ENCODE results near the gene ADAM17.

DNA sequence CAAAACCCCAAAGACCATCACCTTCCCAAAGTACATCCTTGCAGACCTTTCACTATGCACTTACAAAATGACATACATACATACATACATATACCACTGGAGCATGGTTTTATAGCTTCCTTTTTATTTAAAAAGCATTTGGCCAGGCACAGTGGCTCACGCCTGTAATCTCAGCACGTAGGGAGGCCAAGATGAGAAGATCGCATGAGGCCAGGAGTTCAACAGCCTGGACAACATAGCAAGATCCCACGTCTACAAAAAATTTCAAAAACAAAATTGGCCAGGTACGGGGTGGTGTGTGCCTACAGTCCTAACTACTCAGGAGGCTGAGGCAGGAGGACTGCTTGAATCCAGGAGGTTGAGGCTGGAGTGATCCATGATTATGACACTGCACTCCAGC, 29.9 kb upstream of the ADAM17 start:
- TF ChIP-seq EZH2 (IDR thresholded peaks at IDR 0.05; ENCODE audit: low read length) = no peak
- TF ChIP-seq, protein P1, sequence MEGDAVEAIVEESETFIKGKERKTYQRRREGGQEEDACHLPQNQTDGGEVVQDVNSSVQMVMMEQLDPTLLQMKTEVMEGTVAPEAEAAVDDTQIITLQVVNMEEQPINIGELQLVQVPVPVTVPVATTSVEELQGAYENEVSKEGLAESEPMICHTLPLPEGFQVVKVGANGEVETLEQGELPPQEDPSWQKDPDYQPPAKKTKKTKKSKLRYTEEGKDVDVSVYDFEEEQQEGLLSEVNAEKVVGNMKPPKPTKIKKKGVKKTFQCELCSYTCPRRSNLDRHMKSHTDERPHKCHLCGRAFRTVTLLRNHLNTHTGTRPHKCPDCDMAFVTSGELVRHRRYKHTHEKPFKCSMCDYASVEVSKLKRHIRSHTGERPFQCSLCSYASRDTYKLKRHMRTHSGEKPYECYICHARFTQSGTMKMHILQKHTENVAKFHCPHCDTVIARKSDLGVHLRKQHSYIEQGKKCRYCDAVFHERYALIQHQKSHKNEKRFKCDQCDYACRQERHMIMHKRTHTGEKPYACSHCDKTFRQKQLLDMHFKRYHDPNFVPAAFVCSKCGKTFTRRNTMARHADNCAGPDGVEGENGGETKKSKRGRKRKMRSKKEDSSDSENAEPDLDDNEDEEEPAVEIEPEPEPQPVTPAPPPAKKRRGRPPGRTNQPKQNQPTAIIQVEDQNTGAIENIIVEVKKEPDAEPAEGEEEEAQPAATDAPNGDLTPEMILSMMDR (optimal IDR thresholded peaks at IDR 0.05 in 1 of 3, IDR thresholded peaks at IDR 0.05 in 1 of 3, conservative IDR thresholded peaks at IDR 0.05 in 1 of 3; ENCODE audit: extremely low read depth in 1 of 3, insufficient read depth in 2 of 3, low read length in 3 of 3) = no peak

Data from keratinocyte (primary cell).